HG02938 (cell line): Measurements from ENCODE around the gene TACC2.

Source experiments
- ATAC-seq: cut with Tn5 transposase; IDR thresholded peaks from one replicate; pipeline ENCODE4 v1.9.1; 2021; ENCODE audit warnings: mild to moderate bottlenecking, moderate library complexity; ENCODE audit not compliant: unreplicated experiment

Gene TACC2

DNA sequence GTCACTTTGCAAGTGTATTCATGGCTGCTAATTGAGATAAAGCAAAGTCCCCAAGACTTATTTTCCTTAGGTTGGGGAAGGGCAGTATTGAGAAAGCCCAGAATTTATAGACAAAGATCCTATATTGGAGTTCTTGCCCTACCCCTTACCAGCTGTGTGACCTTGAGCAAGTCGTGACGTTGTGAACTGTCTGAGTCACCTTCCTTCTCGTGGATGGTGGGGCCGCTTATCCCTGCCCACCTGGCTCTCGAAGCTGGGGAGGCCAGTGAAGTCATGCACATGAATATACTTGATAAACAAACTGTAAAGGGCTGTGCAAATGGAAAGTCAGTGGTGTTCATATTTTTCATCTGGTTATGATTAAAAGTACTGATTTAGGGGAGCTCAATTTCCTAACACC is 127.4 kb downstream of the TACC2 start:
- no peak for ATAC-seq

DNA sequence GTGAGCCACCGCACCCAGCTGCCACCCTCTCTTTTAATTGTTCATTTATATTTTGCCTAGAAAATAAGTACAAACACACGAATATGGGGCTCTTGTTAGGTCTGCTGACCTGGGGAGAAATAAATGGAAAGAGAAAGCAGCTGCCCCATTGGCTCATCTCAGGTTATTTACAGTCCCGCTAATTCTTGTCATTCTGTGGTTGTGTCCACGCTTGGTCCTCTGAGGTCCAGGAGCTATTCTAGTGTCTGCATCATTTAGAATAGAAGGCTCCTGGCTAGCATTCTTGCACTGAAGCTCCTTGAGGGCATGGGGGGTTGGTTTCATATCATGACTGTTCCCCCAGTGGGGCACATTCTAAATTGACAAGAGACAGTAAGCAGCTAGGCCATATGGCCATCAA is 128.5 kb downstream of the TACC2 start:
- ATAC-seq: no peak

DNA sequence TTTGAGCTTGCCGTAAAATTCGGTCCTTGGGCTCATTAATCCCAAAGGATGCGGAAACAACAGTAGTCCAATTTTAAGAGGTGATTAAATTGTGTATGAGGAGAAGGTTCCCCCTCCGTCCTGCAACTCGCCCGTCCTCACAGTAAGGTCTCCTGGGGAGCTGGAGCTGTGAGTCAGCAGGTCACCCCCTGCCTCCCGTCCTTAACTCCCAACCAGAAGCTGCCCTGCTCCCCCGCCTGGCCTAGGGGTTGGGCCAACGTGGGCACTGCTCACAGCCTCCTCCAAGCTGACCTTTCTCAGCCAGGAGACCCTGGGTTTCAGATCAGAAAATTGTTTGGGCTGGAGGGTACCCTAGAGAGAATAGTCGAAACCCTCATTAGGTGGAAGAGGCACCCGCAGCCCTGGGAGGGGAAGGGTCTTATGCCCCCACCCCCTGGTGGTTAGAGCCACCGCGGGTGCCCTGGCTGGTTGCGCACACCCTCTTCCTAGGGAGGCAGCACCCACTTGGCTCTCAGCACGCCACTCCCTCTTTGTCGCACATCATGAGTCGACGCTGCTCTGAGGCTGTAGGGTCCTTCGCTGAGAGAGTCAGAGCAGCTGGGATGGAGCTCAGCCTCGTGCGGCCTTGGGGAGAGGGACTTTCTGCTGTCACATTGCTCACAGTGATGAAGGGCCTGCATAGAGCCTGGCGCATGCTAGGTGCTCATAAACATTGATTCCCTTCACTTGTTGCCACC is 131.2 kb downstream of the TACC2 start:
- ATAC-seq: no peak

DNA sequence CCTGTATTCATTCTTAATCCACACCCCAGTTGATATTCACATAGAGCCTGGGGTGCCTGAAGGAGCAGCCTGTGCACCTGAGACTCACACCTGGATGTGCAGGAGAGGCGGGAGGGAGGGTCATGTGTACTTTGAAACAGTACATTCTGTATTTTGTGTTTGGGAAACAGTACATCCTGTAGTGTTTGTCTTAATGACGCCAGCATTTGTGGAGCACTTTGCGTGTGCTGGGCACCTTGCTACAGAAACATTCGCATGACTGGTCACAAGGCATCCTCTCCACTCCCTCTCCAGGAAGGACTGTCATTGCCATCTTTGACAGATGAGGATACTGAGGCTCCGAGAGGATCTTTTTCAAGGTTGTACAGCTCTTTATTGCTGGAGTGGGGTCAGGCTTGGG is 132.1 kb downstream of the TACC2 start:
- ATAC-seq: no peak

DNA sequence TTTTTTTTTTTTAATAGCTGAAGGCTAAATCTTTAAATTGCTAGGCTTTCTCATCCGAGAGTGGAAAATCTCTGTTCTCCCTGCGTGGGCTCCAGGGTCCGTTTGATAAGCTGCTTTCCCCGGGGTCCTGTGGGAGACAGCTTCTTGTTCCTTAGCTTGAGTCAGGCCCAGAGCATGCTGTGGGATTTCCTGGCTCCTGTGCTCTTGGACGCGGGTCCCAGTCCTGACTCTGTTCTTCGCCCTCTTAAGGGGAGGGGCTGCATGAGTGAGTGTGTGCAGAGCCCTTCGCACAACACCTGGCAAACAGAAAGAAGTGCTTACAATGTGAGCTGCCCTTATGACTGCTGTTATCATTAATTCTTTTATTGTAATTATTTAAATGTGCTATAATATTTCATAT is 133.5 kb downstream of the TACC2 start:
- no peak for ATAC-seq

DNA sequence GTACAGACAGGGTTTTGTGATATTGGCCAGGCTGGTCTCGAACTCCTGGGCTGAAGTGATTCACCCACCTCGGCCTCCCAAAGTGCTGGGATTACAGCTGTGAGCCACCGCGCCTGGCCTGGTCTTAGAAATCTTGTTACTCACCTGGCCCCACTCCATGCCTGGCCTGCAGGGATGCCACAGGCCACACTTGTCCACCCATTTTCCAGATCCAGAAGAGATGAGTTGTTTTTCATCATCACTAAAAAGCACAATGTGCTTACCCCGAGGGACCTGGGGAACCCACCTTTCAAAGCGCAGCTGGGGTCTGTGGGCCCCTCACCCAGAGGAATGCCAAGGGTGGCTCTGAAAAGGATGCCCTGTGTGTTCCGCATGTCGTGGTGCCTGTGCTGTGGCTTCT is 134.2 kb downstream of the TACC2 start:
- no peak for ATAC-seq

DNA sequence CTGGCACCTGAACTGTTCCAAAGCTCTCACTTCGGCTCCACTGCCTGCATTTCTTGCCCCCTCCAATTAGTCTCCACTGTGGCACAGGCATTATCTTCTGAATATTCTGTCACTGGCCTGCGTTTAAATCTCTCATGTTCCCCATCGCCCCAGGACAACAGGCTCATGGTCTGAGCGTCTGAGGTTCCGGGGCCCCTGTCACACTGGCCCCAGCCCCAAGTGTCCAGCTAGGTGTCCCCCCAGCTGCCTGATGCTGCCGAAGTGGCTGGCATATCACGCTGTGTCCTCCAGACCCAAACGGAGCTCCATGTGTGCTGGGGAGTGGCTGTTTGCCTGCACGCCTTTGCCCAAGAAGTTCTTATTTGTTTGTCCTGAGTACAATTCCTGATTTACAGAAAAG is 135.4 kb downstream of the TACC2 start:
- ATAC-seq: no peak

DNA sequence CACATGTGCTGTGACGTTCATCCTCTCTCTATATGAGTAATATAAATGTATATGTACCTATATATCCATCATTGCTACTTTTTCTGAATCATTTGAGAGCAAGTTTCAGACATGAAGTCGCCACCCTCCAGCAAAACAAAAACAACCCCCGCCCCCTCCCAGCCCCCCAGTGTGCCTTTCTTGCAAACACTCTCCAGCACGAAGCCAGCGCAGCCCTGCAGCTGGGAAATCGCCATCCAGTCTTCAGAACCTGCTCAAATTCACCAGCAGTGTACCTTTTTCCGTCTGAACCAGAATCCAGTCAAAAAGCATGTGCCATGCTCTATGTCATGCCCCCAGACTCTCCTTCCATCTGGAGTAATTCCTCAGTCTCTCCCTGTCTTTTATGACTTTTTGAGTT is 135.8 kb downstream of the TACC2 start:
- no peak for ATAC-seq

DNA sequence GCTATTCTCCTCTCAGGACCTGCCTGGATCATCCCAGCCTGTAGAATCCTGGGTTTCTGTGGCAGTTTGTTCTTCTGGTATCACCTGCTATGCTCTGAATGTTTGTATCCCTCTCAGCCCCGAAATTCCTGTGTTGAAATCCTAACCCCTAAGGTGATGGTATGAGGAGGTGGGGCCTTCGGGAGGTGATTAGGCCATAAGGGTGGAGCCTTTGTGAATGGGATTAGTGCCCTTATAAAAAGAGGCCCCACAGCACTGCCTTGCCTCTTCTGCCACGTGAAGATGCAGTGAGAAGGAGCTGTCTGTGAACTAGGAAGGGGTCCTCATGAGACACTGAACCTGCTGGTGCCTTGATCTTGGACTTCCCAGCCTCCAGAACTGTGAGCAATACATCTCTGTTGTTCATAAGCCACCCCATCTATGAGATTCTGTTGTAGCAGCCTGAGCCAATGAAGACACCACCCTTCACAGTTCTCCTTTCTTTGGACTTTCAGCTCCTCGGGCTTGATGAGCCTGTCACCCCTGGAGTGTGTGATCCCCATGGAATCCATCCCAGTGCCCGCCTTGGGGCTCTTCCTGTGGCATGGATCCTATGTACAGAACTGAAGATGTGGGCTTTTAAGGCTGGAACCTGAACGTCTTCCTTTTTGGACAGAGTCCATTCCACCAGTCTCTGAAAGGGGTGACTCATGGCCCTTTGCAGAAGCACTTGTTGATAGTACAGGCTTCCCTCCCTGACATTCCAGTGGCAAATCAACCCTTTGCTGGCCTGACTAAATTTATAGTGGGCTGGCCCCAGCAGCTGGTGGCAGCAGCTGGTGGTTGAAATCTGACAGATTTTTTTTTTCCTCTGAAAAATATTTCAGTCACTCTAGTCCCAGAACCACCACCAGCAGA is 138.0 kb downstream of the TACC2 start:
- ATAC-seq: no peak

DNA sequence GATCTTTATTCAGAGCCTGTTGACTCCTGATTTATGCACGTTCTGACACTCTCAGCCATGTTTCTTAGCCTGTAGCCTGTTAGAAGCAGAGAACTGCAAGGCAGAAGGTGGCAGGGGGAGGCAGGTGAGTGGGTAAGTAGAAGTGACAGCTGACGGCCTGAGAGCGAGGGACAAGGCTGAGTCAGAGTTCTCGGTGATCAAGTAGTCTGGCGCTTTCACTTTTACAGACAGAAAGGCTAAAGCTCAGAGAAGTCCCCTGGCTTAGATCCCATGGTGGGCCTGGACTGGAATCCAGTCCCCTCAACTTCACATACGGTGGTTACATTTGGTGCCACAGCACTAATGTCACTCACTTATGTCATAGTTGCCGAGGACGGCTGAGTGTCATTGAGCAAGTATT is 139.0 kb downstream of the TACC2 start:
- no peak for ATAC-seq

DNA sequence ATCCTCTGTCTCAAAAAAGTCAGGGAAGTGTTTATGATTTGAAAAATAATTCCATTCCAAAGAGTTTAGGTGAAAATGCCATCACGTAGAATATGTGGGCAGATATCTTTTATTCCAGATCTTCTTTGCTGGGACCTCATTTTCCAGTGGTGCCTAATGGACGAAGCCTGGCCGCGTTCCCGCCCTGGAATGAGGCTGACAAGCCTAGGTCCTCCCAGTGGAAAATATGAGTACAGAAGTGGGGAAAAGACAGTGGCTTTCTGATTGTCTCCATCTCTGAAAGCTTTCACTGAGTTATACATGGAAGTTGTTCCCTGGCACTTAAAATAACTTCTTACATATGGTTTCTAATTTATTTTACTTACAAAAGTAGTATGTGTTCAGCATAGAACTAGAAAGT is 139.4 kb downstream of the TACC2 start:
- no peak for ATAC-seq

DNA sequence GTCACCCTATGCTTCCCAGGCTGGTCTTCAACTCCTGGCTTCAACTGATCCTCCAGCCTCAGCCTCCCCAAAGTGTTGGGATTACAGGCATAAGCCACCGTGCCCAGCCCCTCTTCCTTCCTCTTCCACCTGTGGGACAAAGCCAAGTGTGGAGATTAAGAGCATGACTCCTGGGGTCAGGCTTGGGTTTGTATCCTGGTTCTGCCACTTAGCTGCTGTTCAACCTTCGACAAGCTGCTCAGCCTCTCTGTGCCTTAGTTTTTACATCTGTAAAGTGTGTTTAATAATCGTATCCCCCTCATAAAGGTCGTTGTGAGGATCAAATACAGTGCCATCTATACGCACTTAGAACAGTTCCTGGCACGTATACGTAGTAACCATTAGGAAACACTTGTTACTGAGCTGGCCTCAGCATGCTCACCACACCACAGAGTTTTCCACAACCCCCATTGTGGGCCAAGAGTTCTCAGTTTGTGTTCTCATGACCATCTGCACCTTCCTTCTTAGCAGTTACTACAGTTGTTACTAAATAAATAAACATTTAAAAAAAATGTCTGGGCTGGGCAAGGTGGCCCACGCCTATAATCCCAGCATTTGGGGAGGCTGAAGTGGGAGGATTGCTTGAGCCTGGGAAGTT is 141.6 kb downstream of the TACC2 start:
- ATAC-seq: no peak

DNA sequence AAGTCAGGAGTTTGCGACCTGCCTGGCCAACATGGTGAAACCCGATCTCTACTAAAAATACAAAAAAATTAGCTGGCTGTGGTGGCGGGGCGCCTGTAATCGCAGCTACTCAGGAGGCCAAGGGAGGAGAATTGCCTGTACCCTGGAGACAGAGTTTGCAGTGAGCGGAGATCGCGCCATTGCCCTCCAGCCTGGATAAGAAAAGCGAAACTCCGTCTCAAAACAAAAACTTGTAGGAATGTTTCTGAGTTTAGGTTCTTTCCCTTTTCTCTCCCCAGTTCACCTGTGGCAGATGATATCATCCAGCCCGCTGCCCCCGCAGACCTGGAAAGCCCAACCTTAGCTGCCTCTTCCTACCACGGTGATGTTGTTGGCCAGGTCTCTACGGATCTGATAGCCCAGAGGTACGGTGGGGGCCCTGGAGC is 143.4 kb downstream of the TACC2 start:
- no peak for ATAC-seq

DNA sequence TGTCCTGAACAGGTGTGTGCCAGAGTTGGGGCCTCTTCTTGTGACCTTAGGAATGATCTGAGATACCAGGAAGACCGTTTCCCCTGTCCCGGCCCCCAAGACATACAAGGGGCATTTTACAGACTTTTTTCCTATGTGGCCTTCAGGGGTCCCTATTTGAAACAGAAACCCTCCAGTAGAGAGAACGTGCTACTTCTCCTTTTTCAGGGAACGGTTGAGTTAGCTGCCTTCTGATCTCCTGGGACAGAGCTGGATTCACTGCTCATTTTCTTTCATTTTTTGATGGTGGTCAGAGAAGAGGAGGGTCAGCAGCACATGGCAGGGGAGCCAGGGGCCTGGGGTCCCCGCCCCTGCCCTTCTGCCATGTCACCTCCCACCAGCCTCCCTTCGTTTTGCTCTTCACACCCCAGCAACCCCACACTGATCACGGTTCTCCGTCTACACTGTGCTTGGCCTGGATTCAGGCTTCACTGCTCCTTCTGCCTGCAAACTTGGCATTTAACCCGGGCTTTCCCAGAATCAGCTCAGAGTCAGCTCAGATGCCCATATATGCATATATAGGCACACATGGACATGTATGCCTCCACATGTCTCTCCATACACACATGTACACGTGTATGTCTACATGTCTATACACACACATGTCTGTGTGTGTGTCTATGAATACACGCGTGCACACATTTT is 144.1 kb downstream of the TACC2 start:
- no peak for ATAC-seq

DNA sequence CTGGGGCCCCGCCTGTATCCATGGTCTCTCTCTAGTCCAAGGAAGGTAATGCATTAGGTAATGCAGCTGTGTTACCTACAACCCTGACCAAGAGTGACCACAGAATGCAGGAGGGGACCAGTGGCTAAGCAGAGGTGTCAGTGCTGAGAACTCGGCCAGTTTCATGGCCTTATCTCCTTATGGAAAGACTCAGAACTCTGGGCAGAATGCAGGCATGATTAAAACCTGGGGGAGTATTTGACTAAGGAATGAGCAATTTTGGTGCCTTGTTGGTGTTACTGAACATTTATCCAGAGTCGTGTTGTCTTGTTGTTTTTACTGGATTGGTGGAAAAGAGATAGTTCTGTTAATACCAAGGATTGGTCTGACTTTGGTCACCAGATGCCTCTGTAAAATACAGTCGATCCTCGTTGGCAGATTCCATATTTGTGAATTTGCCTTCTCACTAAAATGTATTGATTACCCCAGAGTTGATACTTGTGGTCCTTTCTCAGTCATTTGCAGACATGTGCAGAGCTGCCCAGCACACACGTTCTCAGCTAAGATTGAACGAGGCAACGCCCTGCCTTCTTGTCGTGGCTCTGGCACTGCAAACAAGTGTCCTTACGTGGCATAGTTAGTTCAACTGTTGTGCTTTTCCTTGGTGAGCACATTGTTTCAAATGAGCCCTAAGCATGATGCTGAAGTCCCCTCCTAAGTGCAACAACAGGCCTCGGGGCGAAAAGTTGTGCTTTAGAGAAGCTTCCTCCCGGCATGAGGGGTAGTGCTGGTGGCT is 146.5 kb downstream of the TACC2 start:
- no peak for ATAC-seq

DNA sequence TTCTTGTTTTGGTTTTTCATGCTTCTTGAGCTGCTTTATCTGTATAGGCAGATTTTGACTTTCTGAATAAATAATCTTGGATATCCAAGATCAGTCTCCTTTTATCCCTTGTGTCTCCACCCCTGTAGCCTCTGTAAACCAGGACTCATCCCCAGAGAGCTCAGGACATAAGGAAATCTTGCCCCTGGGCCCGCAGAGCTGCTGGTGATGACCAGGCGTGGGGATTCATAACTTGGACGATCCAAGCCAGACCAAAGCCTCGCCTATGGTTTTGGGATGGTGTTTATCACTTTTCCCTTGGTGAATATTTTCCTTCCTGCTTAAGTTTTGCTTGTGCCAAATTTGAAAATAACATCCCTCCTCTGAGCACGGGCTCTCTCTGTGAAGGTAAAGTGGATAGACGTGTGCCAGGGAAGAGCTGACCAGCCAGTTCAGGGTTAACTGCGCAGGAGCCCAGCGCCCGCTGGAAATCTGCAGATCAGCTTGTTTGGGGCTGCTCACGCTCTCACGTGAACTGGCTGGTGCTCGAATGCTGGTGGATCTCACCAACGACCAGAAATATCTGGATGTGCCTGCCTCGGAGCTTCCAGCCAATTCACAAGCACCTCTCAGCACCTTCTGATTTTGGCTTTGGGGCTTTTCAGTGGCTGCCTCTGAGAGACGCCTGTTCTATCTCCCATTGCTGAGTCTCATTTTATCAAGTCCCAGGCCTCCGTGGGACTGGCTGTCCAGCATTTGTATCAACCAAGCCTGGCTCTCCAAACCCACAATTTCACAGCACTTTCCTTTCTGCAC is 150.1 kb downstream of the TACC2 start:
- ATAC-seq: no peak

DNA sequence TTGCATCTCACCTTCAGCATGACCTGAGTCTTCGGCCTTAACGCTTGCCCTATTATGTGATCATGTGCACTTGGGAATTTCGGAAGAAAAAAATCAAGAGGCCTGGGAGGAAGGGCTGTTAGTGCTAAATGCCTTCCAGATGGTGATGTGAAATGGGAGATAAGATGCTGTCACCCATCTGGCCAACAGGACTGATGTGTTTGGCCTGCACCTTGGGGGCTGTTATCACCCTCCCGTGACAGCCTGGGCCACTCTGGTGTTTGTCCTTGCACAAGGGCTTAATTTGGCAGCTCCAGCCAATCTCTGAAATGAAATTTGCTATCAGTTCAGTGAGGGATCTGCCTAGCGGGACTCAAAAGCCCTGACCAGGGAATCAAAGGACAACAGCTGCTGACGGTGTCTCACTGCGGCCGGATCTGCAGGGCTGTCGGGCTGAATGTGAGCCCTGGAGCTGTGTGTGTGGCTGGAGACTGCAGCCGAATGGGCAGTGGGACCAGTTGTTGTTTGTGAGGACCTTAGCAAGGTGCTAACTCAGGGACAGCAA is 150.7 kb downstream of the TACC2 start:
- no peak for ATAC-seq

DNA sequence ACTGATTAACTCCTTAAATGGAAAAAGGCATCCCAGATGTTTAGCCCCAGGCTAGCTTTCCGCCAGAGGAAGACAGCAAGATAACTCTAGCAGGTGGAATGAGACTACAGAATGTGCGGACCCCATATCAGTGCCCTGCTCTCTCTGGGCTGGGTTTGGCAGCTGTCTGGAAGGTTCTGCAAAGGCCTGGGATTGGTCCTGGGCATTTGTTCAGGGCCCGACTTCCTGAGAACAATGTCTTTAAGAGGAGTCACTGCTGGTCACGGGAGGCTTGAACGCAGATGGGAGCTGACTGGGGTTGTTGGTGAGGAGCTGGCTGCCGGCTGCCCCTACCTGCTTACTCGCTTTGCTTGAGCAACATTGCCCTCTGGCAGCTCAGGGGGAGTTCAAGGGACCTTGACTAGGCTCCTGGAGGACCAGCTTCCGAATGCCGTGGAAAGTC is 151.5 kb downstream of the TACC2 start:
- ATAC-seq: no peak

DNA sequence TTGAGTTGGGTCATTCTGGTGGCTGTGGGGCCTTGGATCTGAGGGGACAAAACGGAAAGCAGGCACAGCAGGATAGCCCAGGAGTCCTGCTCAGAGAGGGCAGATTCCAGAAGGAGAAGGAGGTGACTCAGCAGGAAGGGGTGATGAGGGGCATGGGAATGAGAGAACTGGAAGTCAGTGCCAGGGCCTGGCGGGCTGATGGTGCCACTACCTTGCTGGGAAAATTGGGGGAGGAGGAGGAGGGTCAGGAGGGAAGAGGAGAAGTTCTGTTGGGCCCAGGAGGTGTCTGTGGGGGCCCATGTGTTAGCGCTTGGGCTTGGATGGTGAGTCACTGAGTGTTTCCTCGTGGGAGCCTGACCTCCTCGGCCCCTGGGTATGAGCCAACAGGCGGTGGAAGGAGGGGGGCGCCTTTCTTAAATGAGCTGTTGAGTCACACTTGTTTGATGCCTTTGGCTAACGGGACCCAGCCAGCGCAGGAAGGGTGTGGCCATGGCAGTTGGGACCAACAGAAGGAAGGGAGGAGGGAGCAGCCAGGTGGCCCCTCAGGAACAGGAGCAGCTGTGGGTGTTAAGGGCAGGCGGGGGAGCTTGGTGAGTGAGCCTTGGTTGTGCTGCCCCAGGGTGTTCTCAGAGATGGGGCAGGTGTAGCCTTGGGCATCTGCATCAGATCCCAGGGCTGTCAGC is 152.1 kb downstream of the TACC2 start:
- ATAC-seq: no peak
